Suprapubic skin (tissue), 4 donors: ENCODE measurements around the gene GRK5. TPM values are rescaled to one million over a fixed set of nuclear protein-coding genes. Genes with fewer than 3 reads are reported as not detected.

Experiments
- DNase-seq, 2 donors: peaks; one replicate each; pipeline ENCODE4 v3.0.0-alpha.2; 2019; ENCODE audit warnings: low spot score in 2 of 2
- H3K27ac ChIP-seq: fragments of 200-600 bp; sonication (generic); one replicate; pipeline ENCODE4 v1.5.1; 2019
- H3K27me3 ChIP-seq: fragments of 200-600 bp; sonication (generic); one replicate; pipeline ENCODE4 v1.5.1; 2019
- H3K36me3 ChIP-seq: fragments of 200-600 bp; sonication (generic); one replicate; pipeline ENCODE4 v1.5.1; 2019
- H3K4me1 ChIP-seq: fragments of 200-600 bp; sonication (generic); one replicate; pipeline ENCODE4 v1.5.1; 2019
- H3K4me3 ChIP-seq: fragments of 200-600 bp; sonication (generic); one replicate; pipeline ENCODE4 v1.5.1; 2019; ENCODE audit warnings: mild to moderate bottlenecking
- H3K9me3 ChIP-seq: fragments of 200-600 bp; sonication (generic); one replicate; pipeline ENCODE4 v1.5.1; 2019
- CTCF ChIP-seq, 2 donors: fragments of 200-600 bp in 1 of 2; fragments of 450-650 bp in 1 of 2; sonication (generic) in 1 of 2; IDR thresholded peaks; one replicate each; pipeline ENCODE4 v1.5.1; 2016 to 2019; ENCODE audit warnings: antibody characterized with exemption in 2 of 2, mild to moderate bottlenecking in 1 of 2, moderate library complexity in 1 of 2
- EP300 ChIP-seq: sonication (generic); formaldehyde crosslinking; IDR thresholded peaks from one replicate; pipeline ENCODE4 v1.6.1; 2017; ENCODE audit warnings: antibody characterized with exemption
- POLR2A ChIP-seq, 2 donors: fragments of 450-650 bp; IDR thresholded peaks; one replicate each; pipeline ENCODE4 v1.6.1; 2017; ENCODE audit warnings: antibody characterized with exemption in 2 of 2, mild to moderate bottlenecking in 2 of 2, moderate library complexity in 2 of 2
- POLR2AphosphoS5 ChIP-seq, 3 donors: sonication (generic); formaldehyde crosslinking; IDR thresholded peaks; one replicate each; pipeline ENCODE4 v1.6.1; 2017; ENCODE audit warnings: antibody characterized with exemption in 3 of 3
- WGBS: methylation state at CpG from one replicate; pipeline ENCODE4 v1.1.5; 2018; 5-methylcytosine and 5-hydroxymethylcytosine counted together
- total RNA-seq, 4 donors: library from RNA; depleted of rRNA; stranded (reverse); fragments of >200 nt; gene quantifications; one replicate each; pipeline ENCODE4 v1.1.0, GENCODE V29; 2016

Gene GRK5
- total RNA-seq, 4 donors from 2014 or later = 4.8 to 9.0 (median 6.7) TPM

- Histone ChIP-seq H3K27ac (no peak overlapping the region), H3K4me3 (no peak overlapping the region), H3K36me3 (no peaks in the 10 kb centered on the region), H3K9me3 (no peaks in the 10 kb centered on the region), H3K4me1 (peaks cover 49% of the 10 kb centered on the region), H3K27me3 (no peaks in the 10 kb centered on the region)
- 63% methylated on average over 12 of the region's 12 CpGs for WGBS
- DNase-seq = no peak
- TF ChIP-seq CTCF (IDR thresholded peaks at IDR 0.05) (no peak), POLR2AphosphoS5 (IDR thresholded peaks at IDR 0.05) (no peak), POLR2A (IDR thresholded peaks at IDR 0.05) (no peak), EP300 (no peak)
Measured at GRCh38 chr10:119290301-119291048, 83.1 kb downstream of the GRK5 start.

- no peak for DNase-seq
- TF ChIP-seq EP300 (no peak), POLR2AphosphoS5 (IDR thresholded peaks at IDR 0.05) (no peak), POLR2A (IDR thresholded peaks at IDR 0.05) (no peak), CTCF (IDR thresholded peaks at IDR 0.05) (no peak)
- no peak overlapping the region for H3K27ac ChIP-seq
- 60% methylated on average over 6 of the region's 6 CpGs for WGBS
- H3K36me3 ChIP-seq = no peaks in the 10 kb centered on the region
- no peaks in the 10 kb centered on the region for H3K9me3 ChIP-seq
- H3K4me3 ChIP-seq = no peak overlapping the region
- peaks cover 40% of the 10 kb centered on the region for H3K4me1 ChIP-seq
- no peaks in the 10 kb centered on the region for H3K27me3 ChIP-seq
Measured at GRCh38 chr10:119291223-119291900, 84.0 kb downstream of the GRK5 start.

GRCh38 chr10:119292968-119293760 is 85.8 kb downstream of the GRK5 start:
- Histone ChIP-seq H3K27me3 (no peaks in the 10 kb centered on the region), H3K4me1 (peaks cover 31% of the 10 kb centered on the region), H3K36me3 (no peaks in the 10 kb centered on the region), H3K4me3 (no peak overlapping the region), H3K27ac (no peak overlapping the region), H3K9me3 (no peaks in the 10 kb centered on the region)
- no peak for DNase-seq
- 72% methylated on average over 9 of the region's 11 CpGs for WGBS
- TF ChIP-seq POLR2AphosphoS5 (IDR thresholded peaks at IDR 0.05) (no peak), CTCF (IDR thresholded peaks at IDR 0.05) (no peak), POLR2A (IDR thresholded peaks at IDR 0.05) (no peak), EP300 (no peak)

GRCh38 chr10:119296703-119297102 is 89.3 kb downstream of the GRK5 start:
- Histone ChIP-seq H3K36me3 (no peaks in the 10 kb centered on the region), H3K4me3 (no peak overlapping the region), H3K27me3 (no peaks in the 10 kb centered on the region), H3K9me3 (no peaks in the 10 kb centered on the region), H3K27ac (no peak overlapping the region), H3K4me1 (peaks cover 6% of the 10 kb centered on the region)
- no peak for TF ChIP-seq POLR2AphosphoS5 (IDR thresholded peaks at IDR 0.05)
- TF ChIP-seq EP300 = no peak
- no peak for TF ChIP-seq CTCF (IDR thresholded peaks at IDR 0.05)
- no peak for TF ChIP-seq POLR2A (IDR thresholded peaks at IDR 0.05)
- WGBS = 90% methylated on average over 4 of the region's 4 CpGs
- DNase-seq = no peak
